Liver (tissue), 9 donors: Measurements from ENCODE around the gene CDH24. TPM values are rescaled to one million over a fixed set of nuclear protein-coding genes. Genes with fewer than 3 reads are reported as not detected.

Experiments
- DNase-seq: peaks from one replicate; pipeline ENCODE4 v3.0.0-alpha.2; 2017; ENCODE audit warnings: low spot score
- H3K27ac ChIP-seq, 2 donors: one replicate each; pipeline ENCODE4 v1.7.0; 2013; ENCODE audit warnings: inconsistent platforms in 2 of 2, low read length in 2 of 2, control low read depth in 1 of 2, low read depth in 1 of 2, mild to moderate bottlenecking in 1 of 2
- H3K27me3 ChIP-seq, 4 donors: one replicate each; pipeline versions ENCODE4 v1.6.1 to v1.7.0; 2013; ENCODE audit warnings: low read length in 3 of 4, inconsistent platforms in 1 of 4, mild to moderate bottlenecking in 1 of 4, moderate library complexity in 1 of 4; ENCODE audit not compliant: control insufficient read depth in 4 of 4, insufficient read depth in 4 of 4
- H3K36me3 ChIP-seq, 4 donors: one replicate each; pipeline versions ENCODE4 v1.6.1 to v1.7.0; 2013; ENCODE audit warnings: low read length in 3 of 4, mild to moderate bottlenecking in 3 of 4, low read depth in 1 of 4, moderate library complexity in 1 of 4; ENCODE audit not compliant: control insufficient read depth in 4 of 4, insufficient read depth in 3 of 4
- H3K4me1 ChIP-seq, 4 donors: one replicate each; pipeline versions ENCODE4 v1.6.1 to v1.7.0; 2013; ENCODE audit warnings: low read length in 3 of 4, mild to moderate bottlenecking in 3 of 4, moderate library complexity in 1 of 4; ENCODE audit not compliant: control insufficient read depth in 4 of 4, insufficient read depth in 4 of 4
- H3K4me3 ChIP-seq, 3 donors: one replicate each; pipeline versions ENCODE4 v1.6.1 to v1.7.0; 2013; ENCODE audit warnings: low read length in 3 of 3, control low read depth in 1 of 3, low read depth in 1 of 3, mild to moderate bottlenecking in 1 of 3
- H3K9ac ChIP-seq, 2 donors: one replicate each; pipeline ENCODE4 v1.7.0; 2013; ENCODE audit warnings: low read length in 2 of 2, mild to moderate bottlenecking in 2 of 2, moderate library complexity in 2 of 2, control low read depth in 1 of 2, low read depth in 1 of 2
- H3K9me3 ChIP-seq, 4 donors: one replicate each; pipeline versions ENCODE4 v1.6.1 to v1.7.0; 2013; ENCODE audit warnings: low read length in 3 of 4; ENCODE audit not compliant: control insufficient read depth in 4 of 4
- ATF3 ChIP-seq: IDR thresholded peaks from 2 replicates; pipeline ENCODE4 v1.6.1; 2016; ENCODE audit warnings: antibody characterized with exemption
- CTCF ChIP-seq: fragments of 150-350 bp; IDR thresholded peaks from 2 replicates; pipeline ENCODE4 v1.5.1; 2017; ENCODE audit warnings: improper control_type of control experiment, low read depth, low read length; ENCODE audit not compliant: missing input control
- EGR1 ChIP-seq, 2 donors: IDR thresholded peaks; 2 replicates each; pipeline ENCODE4 v1.6.1; 2016 to 2018; ENCODE audit warnings: antibody characterized with exemption in 2 of 2, low read depth in 2 of 2
- FOXA1 ChIP-seq: IDR thresholded peaks from 2 replicates; pipeline ENCODE4 v1.6.1; 2016; ENCODE audit warnings: antibody characterized with exemption
- FOXA2 ChIP-seq: IDR thresholded peaks from 2 replicates; pipeline ENCODE4 v1.6.1; 2016; ENCODE audit warnings: antibody characterized with exemption
- GABPA ChIP-seq, 2 donors: IDR thresholded peaks in 1 of 2; conservative IDR thresholded peaks in 1 of 2; 2 replicates each; pipeline ENCODE4 v1.6.1; 2016; ENCODE audit warnings: antibody characterized with exemption in 2 of 2, mild to moderate bottlenecking in 1 of 2, moderate library complexity in 1 of 2
- HNF4A ChIP-seq, 2 donors: conservative IDR thresholded peaks; 2 replicates each; pipeline ENCODE4 v1.6.1; 2016; ENCODE audit warnings: antibody characterized with exemption in 2 of 2, mild to moderate bottlenecking in 2 of 2
- HNF4G ChIP-seq: IDR thresholded peaks from 2 replicates; pipeline ENCODE4 v1.6.1; 2016; ENCODE audit warnings: antibody characterized with exemption
- MAX ChIP-seq: IDR thresholded peaks from 2 replicates; pipeline ENCODE4 v1.6.1; 2016; ENCODE audit warnings: antibody characterized with exemption
- NR2F2 ChIP-seq: IDR thresholded peaks from 2 replicates; pipeline ENCODE4 v1.6.1; 2016; ENCODE audit warnings: antibody characterized with exemption
- RAD21 ChIP-seq, 2 donors: IDR thresholded peaks; 2 replicates each; pipeline ENCODE4 v1.6.1; 2016; ENCODE audit warnings: antibody characterized with exemption in 2 of 2, mild to moderate bottlenecking in 2 of 2
- REST ChIP-seq: IDR thresholded peaks from 2 replicates; pipeline ENCODE4 v1.6.1; 2016; ENCODE audit warnings: antibody characterized with exemption, mild to moderate bottlenecking
- RXRA ChIP-seq, 2 donors: IDR thresholded peaks; 2 replicates each; pipeline ENCODE4 v1.6.1; 2017 to 2018; ENCODE audit warnings: antibody characterized with exemption in 2 of 2, mild to moderate bottlenecking in 1 of 2
- SP1 ChIP-seq: IDR thresholded peaks from 2 replicates; pipeline ENCODE4 v1.6.1; 2018; ENCODE audit warnings: antibody characterized with exemption, mild to moderate bottlenecking
- TAF1 ChIP-seq: conservative IDR thresholded peaks from 2 replicates; pipeline ENCODE4 v1.6.1; 2016; ENCODE audit warnings: antibody characterized with exemption, mild to moderate bottlenecking
- YY1 ChIP-seq: IDR thresholded peaks from 2 replicates; pipeline ENCODE4 v1.6.1; 2016; ENCODE audit warnings: antibody characterized with exemption, mild to moderate bottlenecking
- WGBS: extraction: QIAGEN DNeasy Blood & Tissue Kit; methylation state at CpG from one replicate; pipeline ENCODE4 v1.1.7; 2013; 5-methylcytosine and 5-hydroxymethylcytosine counted together
- polyA plus RNA-seq, 2 donors: library from polyadenylated mRNA; stranded (reverse) in 1 of 2; unstranded in 1 of 2; fragments of 200-250 nt in 1 of 2; fragments of >200 nt in 1 of 2; fragmentation: Nextera tagmentation in 1 of 2; extraction: Ambion mirVana in 1 of 2; gene quantifications; one replicate each; pipeline versions ENCODE4 v1.2.1 to v1.2.3, GENCODE V29; 2013 to 2015
- total RNA-seq, 2 donors: library from RNA; depleted of rRNA; stranded (reverse); fragments of >200 nt; gene quantifications; one replicate each; pipeline ENCODE4 v1.2.3, GENCODE V29; 2014
- donor health status: healthy.
- donor health status: healthy.
- donor health status: healthy.
- donor health status: healthy.
- donor health status: healthy.

Gene CDH24
- total and polyA plus RNA-seq, 4 donors = 0.23 to 0.50 (median 0.38) TPM; not detected in 1

- TF ChIP-seq GABPA (IDR thresholded peaks at IDR 0.05 in 1 of 2, conservative IDR thresholded peaks at IDR 0.05 in 1 of 2) (no peak), RAD21 (IDR thresholded peaks at IDR 0.05) (no peak)
Measured at GRCh38 chr14:23089498-23090253, 32.4 kb upstream of the CDH24 start (continued).

- no peak overlapping the region for H3K9ac ChIP-seq
- no peak overlapping the region for H3K4me3 ChIP-seq
- TF ChIP-seq RXRA (IDR thresholded peaks at IDR 0.05) (no peak), FOXA1 (no peak), GABPA (IDR thresholded peaks at IDR 0.05 in 1 of 2, conservative IDR thresholded peaks at IDR 0.05 in 1 of 2) (no peak), YY1 (no peak), REST (no peak), FOXA2 (no peak), HNF4G (no peak), HNF4A (conservative IDR thresholded peaks at IDR 0.05) (no peak), NR2F2 (no peak), MAX (no peak), RAD21 (IDR thresholded peaks at IDR 0.05) (no peak), TAF1 (no peak)
- no peak overlapping the region for H3K27ac ChIP-seq
- DNase-seq = no peak
- H3K9me3 ChIP-seq = no peaks in the 10 kb centered on the region
- H3K27me3 ChIP-seq = no peaks in the 10 kb centered on the region
- H3K36me3 ChIP-seq = peaks cover 18 to 68% (median 44%) of the 10 kb centered on the region in 4 donors
- WGBS = 100% methylated on average over 1 of the region's 1 CpG
- H3K4me1 ChIP-seq = no peaks in the 10 kb centered on the region
Measured at GRCh38 chr14:23086565-23086964, 29.2 kb upstream of the CDH24 start.

- Histone ChIP-seq H3K27ac (no peak overlapping the region), H3K4me3 (no peak overlapping the region), H3K36me3 (peaks cover 15 to 77% (median 54%) of the 10 kb centered on the region in 4 donors), H3K9me3 (no peaks in the 10 kb centered on the region), H3K9ac (no peak overlapping the region), H3K4me1 (no peaks in the 10 kb centered on the region), H3K27me3 (no peaks in the 10 kb centered on the region)
- no peak for DNase-seq
- WGBS = 86% methylated on average over 3 of the region's 3 CpGs
- TF ChIP-seq EGR1 (IDR thresholded peaks at IDR 0.05; ENCODE audit: low read depth in 2 of 2) (no peak), FOXA2 (no peak), NR2F2 (no peak), MAX (no peak), SP1 (no peak), ATF3 (no peak), TAF1 (no peak), CTCF (no peak), REST (no peak), FOXA1 (no peak), YY1 (no peak), RAD21 (IDR thresholded peaks at IDR 0.05) (no peak), HNF4G (no peak)
Measured at GRCh38 chr14:23085458-23085857, 28.1 kb upstream of the CDH24 start.
